DND-41 (cell line): ENCODE results near the gene HRC.

Experiments
- ATAC-seq: fragments of 200-7000 bp; cut with Tn5 transposase; 3 replicates; pipeline ENCODE4 v1.9.1; 2021; ENCODE audit warnings: low read depth; ENCODE audit not compliant: insufficient read depth
- DNase-seq: peaks from one replicate; pipeline ENCODE4 v3.0.0-alpha.2; 2020
- H2AFZ ChIP-seq: 2 replicates; pipeline ENCODE4 v1.6.0; 2012; ENCODE audit warnings: low read depth, low read length
- H3K27ac ChIP-seq: 2 replicates; pipeline ENCODE4 v1.5.1; 2012; ENCODE audit warnings: low read length, inconsistent platforms
- H3K27me3 ChIP-seq: fragments of 200-600 bp; sonication (generic); 2 replicates; pipeline ENCODE4 v1.6.0; 2012; ENCODE audit warnings: low read length, mild to moderate bottlenecking, inconsistent platforms; ENCODE audit not compliant: insufficient read depth, poor library complexity
- H3K36me3 ChIP-seq: 2 replicates; pipeline ENCODE4 v1.5.1; 2012; ENCODE audit warnings: low read length, inconsistent platforms; ENCODE audit not compliant: insufficient read depth
- H3K4me1 ChIP-seq: 2 replicates; pipeline ENCODE4 v1.5.1; 2012; ENCODE audit warnings: mild to moderate bottlenecking, low read length; ENCODE audit not compliant: insufficient read depth
- H3K4me2 ChIP-seq: 2 replicates; pipeline ENCODE4 v1.6.0; 2012; ENCODE audit warnings: mild to moderate bottlenecking, moderate library complexity, low read length, inconsistent platforms; ENCODE audit not compliant: insufficient read depth
- H3K4me3 ChIP-seq, 2 experiments: fragments of 200-600 bp in 1 of 2; shearing (Covaris generic) in 1 of 2; 2 replicates each; pipeline ENCODE4 v1.5.1; 2012 to 2016; ENCODE audit warnings: inconsistent platforms in 2 of 2, low read length in 2 of 2, mild to moderate bottlenecking in 2 of 2, low read depth in 1 of 2, moderate library complexity in 1 of 2
- H3K79me2 ChIP-seq: 2 replicates; pipeline ENCODE4 v1.6.0; 2012; ENCODE audit warnings: low read length, inconsistent platforms; ENCODE audit not compliant: insufficient read depth
- H3K9ac ChIP-seq: 2 replicates; pipeline ENCODE4 v1.6.0; 2012; ENCODE audit warnings: low read depth, mild to moderate bottlenecking, inconsistent platforms, low read length, moderate library complexity
- H3K9me3 ChIP-seq: 2 replicates; pipeline ENCODE4 v1.5.1; 2012; ENCODE audit warnings: low read length, moderate library complexity, mild to moderate bottlenecking, inconsistent platforms; ENCODE audit not compliant: insufficient read depth, severe bottlenecking
- H4K20me1 ChIP-seq: 2 replicates; pipeline ENCODE4 v1.6.0; 2012; ENCODE audit warnings: low read length; ENCODE audit not compliant: insufficient read depth
- EZH2 ChIP-seq: IDR thresholded peaks from 3 replicates; pipeline ENCODE4 v1.6.1; 2012; ENCODE audit warnings: borderline replicate concordance, low read depth, mild to moderate bottlenecking, moderate library complexity, low read length, inconsistent platforms; ENCODE audit not compliant: severe bottlenecking
- TF ChIP-seq, protein P1 (sequence below): IDR thresholded peaks from 2 replicates; pipeline ENCODE4 v1.5.1; 2012; ENCODE audit warnings: borderline replicate concordance, low read length, moderate library complexity, mild to moderate bottlenecking; ENCODE audit not compliant: poor library complexity, severe bottlenecking; ENCODE audit errors: extremely low read depth

Gene HRC

DNA sequence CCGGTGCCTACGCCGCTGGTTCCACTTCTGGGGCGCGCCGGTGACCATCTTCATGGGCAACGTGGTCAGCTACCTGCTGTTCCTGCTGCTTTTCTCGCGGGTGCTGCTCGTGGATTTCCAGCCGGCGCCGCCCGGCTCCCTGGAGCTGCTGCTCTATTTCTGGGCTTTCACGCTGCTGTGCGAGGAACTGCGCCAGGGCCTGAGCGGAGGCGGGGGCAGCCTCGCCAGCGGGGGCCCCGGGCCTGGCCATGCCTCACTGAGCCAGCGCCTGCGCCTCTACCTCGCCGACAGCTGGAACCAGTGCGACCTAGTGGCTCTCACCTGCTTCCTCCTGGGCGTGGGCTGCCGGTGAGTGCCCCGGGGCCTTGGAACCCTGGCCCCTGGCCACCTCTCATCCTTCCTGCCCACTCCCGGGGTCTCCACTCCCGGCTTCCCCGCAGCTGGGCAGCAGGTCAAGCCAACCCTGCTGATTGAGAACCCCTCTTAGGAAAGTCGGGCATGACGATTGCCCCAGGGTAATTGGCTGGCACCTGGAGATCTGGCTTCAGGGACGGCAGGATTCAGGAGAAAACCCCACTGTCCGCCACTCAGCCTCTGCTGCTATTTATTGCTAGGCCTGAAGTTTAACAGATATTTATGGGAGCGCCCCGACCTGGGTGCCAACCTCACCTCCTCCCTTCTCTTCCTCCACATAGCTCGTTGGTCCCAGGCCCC lies 41.5 kb upstream of the HRC start:
- no peak for DNase-seq
- H3K4me3 ChIP-seq = no peak overlapping the region
- no peaks in the 10 kb centered on the region for H3K4me1 ChIP-seq
- no peak for ATAC-seq
- H3K9me3 ChIP-seq = no peaks in the 10 kb centered on the region
- H3K4me2 ChIP-seq = no peak overlapping the region
- H3K9ac ChIP-seq = no peak overlapping the region
- no peaks in the 10 kb centered on the region for H3K27me3 ChIP-seq
- no peaks in the 10 kb centered on the region for H3K79me2 ChIP-seq
- H4K20me1 ChIP-seq = no peaks in the 10 kb centered on the region
- TF ChIP-seq EZH2 = no peak
- TF ChIP-seq, protein P1, sequence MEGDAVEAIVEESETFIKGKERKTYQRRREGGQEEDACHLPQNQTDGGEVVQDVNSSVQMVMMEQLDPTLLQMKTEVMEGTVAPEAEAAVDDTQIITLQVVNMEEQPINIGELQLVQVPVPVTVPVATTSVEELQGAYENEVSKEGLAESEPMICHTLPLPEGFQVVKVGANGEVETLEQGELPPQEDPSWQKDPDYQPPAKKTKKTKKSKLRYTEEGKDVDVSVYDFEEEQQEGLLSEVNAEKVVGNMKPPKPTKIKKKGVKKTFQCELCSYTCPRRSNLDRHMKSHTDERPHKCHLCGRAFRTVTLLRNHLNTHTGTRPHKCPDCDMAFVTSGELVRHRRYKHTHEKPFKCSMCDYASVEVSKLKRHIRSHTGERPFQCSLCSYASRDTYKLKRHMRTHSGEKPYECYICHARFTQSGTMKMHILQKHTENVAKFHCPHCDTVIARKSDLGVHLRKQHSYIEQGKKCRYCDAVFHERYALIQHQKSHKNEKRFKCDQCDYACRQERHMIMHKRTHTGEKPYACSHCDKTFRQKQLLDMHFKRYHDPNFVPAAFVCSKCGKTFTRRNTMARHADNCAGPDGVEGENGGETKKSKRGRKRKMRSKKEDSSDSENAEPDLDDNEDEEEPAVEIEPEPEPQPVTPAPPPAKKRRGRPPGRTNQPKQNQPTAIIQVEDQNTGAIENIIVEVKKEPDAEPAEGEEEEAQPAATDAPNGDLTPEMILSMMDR = no peak
- H3K36me3 ChIP-seq = no peaks in the 10 kb centered on the region
- no peak overlapping the region for H3K27ac ChIP-seq
- no peak overlapping the region for H2AFZ ChIP-seq

GRCh38 chr19:49194408-49194807 lies 39.2 kb upstream of the HRC start:
- Histone ChIP-seq H3K79me2 (no peaks in the 10 kb centered on the region), H3K4me3 (no peak overlapping the region), H4K20me1 (no peaks in the 10 kb centered on the region), H3K4me2 (no peak overlapping the region), H2AFZ (no peak overlapping the region), H3K4me1 (peaks cover 11% of the 10 kb centered on the region), H3K27me3 (no peaks in the 10 kb centered on the region), H3K36me3 (no peaks in the 10 kb centered on the region), H3K27ac (no peak overlapping the region), H3K9me3 (peaks cover 5% of the 10 kb centered on the region), H3K9ac (no peak overlapping the region)
- ATAC-seq = no peak
- DNase-seq = no peak
- no peak for TF ChIP-seq EZH2
- TF ChIP-seq, protein P1 = no peak

DNA sequence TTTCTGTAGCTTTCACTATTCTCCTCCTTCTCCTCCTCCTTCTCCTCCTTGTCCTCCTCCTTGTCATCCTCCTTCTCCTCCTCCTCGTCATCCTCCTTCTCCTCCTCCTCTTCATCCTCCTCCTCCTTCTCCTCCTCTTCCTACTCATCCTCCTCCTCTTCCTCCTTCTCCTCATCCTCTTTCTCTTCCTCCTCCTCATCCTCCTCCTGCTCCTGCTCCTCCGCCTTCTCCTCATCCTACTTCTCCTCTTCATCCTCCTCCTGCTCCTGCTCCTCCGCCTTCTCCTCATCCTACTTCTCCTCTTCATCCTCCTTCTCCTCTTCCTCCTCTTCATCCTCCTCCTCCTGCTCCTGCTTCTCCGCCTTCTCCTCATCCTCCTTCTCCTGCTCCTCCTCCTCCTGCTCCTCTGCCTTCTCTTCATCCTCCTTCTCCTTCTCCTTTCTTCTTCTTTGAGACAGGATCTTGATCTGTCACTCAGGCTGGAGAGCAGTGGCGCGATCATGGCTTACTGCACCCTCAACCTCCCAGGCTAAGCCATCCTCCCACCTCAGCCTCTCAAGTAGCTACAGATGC lies 38.7 kb upstream of the HRC start:
- Histone ChIP-seq H3K79me2 (no peaks in the 10 kb centered on the region), H3K27me3 (no peaks in the 10 kb centered on the region), H3K27ac (no peak overlapping the region), H3K36me3 (no peaks in the 10 kb centered on the region), H3K4me1 (peaks cover 13% of the 10 kb centered on the region), H3K4me2 (no peak overlapping the region), H2AFZ (no peak overlapping the region), H3K4me3 (no peak overlapping the region), H3K9me3 (peaks cover 5% of the 10 kb centered on the region), H4K20me1 (no peaks in the 10 kb centered on the region), H3K9ac (no peak overlapping the region)
- ATAC-seq (no peak), DNase-seq (no peak)
- TF ChIP-seq, protein P1 = no peak
- no peak for TF ChIP-seq EZH2
